GM23338 (cell line): ENCODE results near the gene INPP1. TPM values are rescaled to one million over a fixed set of nuclear protein-coding genes. Genes with fewer than 3 reads are reported as not detected.
A peak's percentile ranks its signal among the peaks of the same experiment; 100 is the strongest.

ENCODE experiments used
- ATAC-seq: fragments of 200-7000 bp; cut with Tn5 transposase; 3 replicates; pipeline ENCODE4 v1.9.1; 2020
- DNase-seq: peaks from one replicate; pipeline ENCODE4 v3.0.0-alpha.2; 2015; ENCODE audit warnings: low spot score
- H2AFZ ChIP-seq: fragments of 200-600 bp; sonication (generic); 2 replicates; pipeline ENCODE4 v1.8.0; 2016; ENCODE audit warnings: antibody characterized with exemption, mild to moderate bottlenecking, moderate library complexity
- H3F3A ChIP-seq: fragments of 200-600 bp; sonication (generic); replicated peaks from 2 replicates; pipeline ENCODE4 v1.8.0; 2017; ENCODE audit warnings: antibody characterized with exemption, mixed run types, low read depth
- H3K27ac ChIP-seq: fragments of 200-600 bp; sonication (generic); 2 replicates; pipeline ENCODE4 v1.6.1; 2016; ENCODE audit warnings: low read depth
- H3K27me3 ChIP-seq: fragments of 200-600 bp; sonication (generic); 2 replicates; pipeline ENCODE4 v1.8.0; 2016; ENCODE audit warnings: mild to moderate bottlenecking, mixed run types, moderate library complexity; ENCODE audit not compliant: insufficient read depth
- H3K36me3 ChIP-seq: fragments of 200-600 bp; sonication (generic); 2 replicates; pipeline ENCODE4 v1.8.0; 2016; ENCODE audit warnings: mild to moderate bottlenecking; ENCODE audit not compliant: insufficient read depth
- H3K4me1 ChIP-seq: fragments of 200-600 bp; sonication (generic); 2 replicates; pipeline ENCODE4 v1.8.0; 2016; ENCODE audit warnings: mild to moderate bottlenecking, moderate library complexity; ENCODE audit not compliant: insufficient read depth
- H3K4me2 ChIP-seq: fragments of 200-600 bp; sonication (generic); 2 replicates; pipeline ENCODE4 v1.7.1; 2017; ENCODE audit warnings: mixed run types
- H3K4me3 ChIP-seq: fragments of 200-600 bp; sonication (generic); 2 replicates; pipeline ENCODE4 v1.6.1; 2016; ENCODE audit warnings: mixed run types
- H3K79me2 ChIP-seq: fragments of 200-600 bp; sonication (generic); replicated peaks from 2 replicates; pipeline ENCODE4 v1.8.0; 2017; ENCODE audit warnings: mild to moderate bottlenecking; ENCODE audit not compliant: insufficient read depth
- H3K9me2 ChIP-seq: fragments of 200-600 bp; sonication (generic); 2 replicates; pipeline ENCODE4 v1.8.0; 2017; ENCODE audit not compliant: insufficient read depth
- H4K20me1 ChIP-seq: fragments of 200-600 bp; sonication (generic); replicated peaks from 2 replicates; pipeline ENCODE4 v1.8.0; 2017; ENCODE audit warnings: mild to moderate bottlenecking; ENCODE audit not compliant: insufficient read depth
- H3K27ac Mint-ChIP-seq: 2 replicates; pipeline ENCODE4 v1.8.0; 2020; ENCODE audit warnings: inconsistent platforms, mild to moderate bottlenecking, moderate library complexity, mixed read lengths
- H3K27me3 Mint-ChIP-seq: 3 replicates; pipeline ENCODE4 v1.8.0; 2022; ENCODE audit warnings: low read depth, mild to moderate bottlenecking, moderate library complexity, mixed read lengths, inconsistent platforms; ENCODE audit not compliant: insufficient read depth, poor library complexity
- H3K36me3 Mint-ChIP-seq: 3 replicates; pipeline ENCODE4 v1.8.0; 2021; ENCODE audit warnings: low read depth, mild to moderate bottlenecking, inconsistent platforms, moderate library complexity, mixed read lengths
- H3K4me1 Mint-ChIP-seq: 3 replicates; pipeline ENCODE4 v1.8.0; 2020; ENCODE audit warnings: mild to moderate bottlenecking, inconsistent platforms, mixed read lengths
- H3K4me3 Mint-ChIP-seq: 3 replicates; pipeline ENCODE4 v1.8.0; 2021; ENCODE audit warnings: moderate library complexity, mild to moderate bottlenecking, inconsistent platforms, mixed read lengths
- H3K9me3 Mint-ChIP-seq: 3 replicates; pipeline ENCODE4 v1.8.0; 2020; ENCODE audit warnings: moderate library complexity, mild to moderate bottlenecking, inconsistent platforms, mixed read lengths
- CREB1 ChIP-seq: fragments of 250-450 bp; sonication (Bioruptor Pico); IDR thresholded peaks from 2 replicates; pipeline ENCODE4 v1.5.0; 2020; ENCODE audit warnings: low read depth, mild to moderate bottlenecking, moderate library complexity
- EZH2 ChIP-seq: fragments of 200-600 bp; sonication (generic); IDR thresholded peaks from one replicate; pipeline ENCODE4 v1.8.0; 2017; ENCODE audit warnings: antibody characterized with exemption, mild to moderate bottlenecking, low read depth; ENCODE audit not compliant: unreplicated experiment
- EZH2phosphoT487 ChIP-seq: fragments of 200-600 bp; sonication (generic); IDR thresholded peaks from one replicate; pipeline ENCODE4 v1.8.1; 2018; ENCODE audit warnings: antibody characterized with exemption; ENCODE audit not compliant: unreplicated experiment
- JUNB ChIP-seq: IDR thresholded peaks from one replicate; pipeline ENCODE4 v1.6.1; 2016; ENCODE audit warnings: antibody characterized with exemption; ENCODE audit not compliant: unreplicated experiment
- POLR2AphosphoS5 ChIP-seq: IDR thresholded peaks from 2 replicates; pipeline ENCODE4 v1.6.1; 2016; ENCODE audit warnings: antibody characterized with exemption, low read depth
- STAT1 ChIP-seq: IDR thresholded peaks from one replicate; pipeline ENCODE4 v1.6.1; 2016; ENCODE audit warnings: antibody characterized with exemption; ENCODE audit not compliant: unreplicated experiment
- polyA plus RNA-seq: library from polyadenylated mRNA; unstranded; fragments of >200 nt; fragmentation: Nextera tagmentation; extraction: Ambion mirVana; gene quantifications from 2 replicates; pipeline ENCODE4 v1.2.1, GENCODE V29; 2016
- total RNA-seq: library from RNA; depleted of rRNA; stranded (reverse); fragments of >200 nt; shearing (Covaris generic); gene quantifications from 2 replicates; pipeline ENCODE4 v1.2.3, GENCODE V29; 2014
- TF ChIP-seq, protein P1 (sequence below), 2 experiments: fragments of 200-600 bp in 1 of 2; sonication (generic) in 1 of 2; conservative IDR thresholded peaks; 2 replicates each; pipeline versions ENCODE4 v1.5.1 to v1.6.1; 2016 to 2017; ENCODE audit warnings: antibody characterized with exemption in 2 of 2, low read depth in 2 of 2, mild to moderate bottlenecking in 2 of 2, moderate library complexity in 1 of 2
- TF ChIP-seq, protein P2 (sequence below): fragments of 250-450 bp; sonication (Bioruptor Pico); IDR thresholded peaks from 2 replicates; pipeline ENCODE4 v1.5.0; 2020; ENCODE audit warnings: mild to moderate bottlenecking, moderate library complexity
- TF ChIP-seq, protein P3 (sequence below): IDR thresholded peaks from one replicate; pipeline ENCODE4 v1.6.1; 2018; ENCODE audit warnings: antibody characterized with exemption; ENCODE audit not compliant: unreplicated experiment

The INPP1 gene
- total and polyA plus RNA-seq, 2 experiments from 2014 or later, result 2.6 to 6.5 TPM

DNA sequence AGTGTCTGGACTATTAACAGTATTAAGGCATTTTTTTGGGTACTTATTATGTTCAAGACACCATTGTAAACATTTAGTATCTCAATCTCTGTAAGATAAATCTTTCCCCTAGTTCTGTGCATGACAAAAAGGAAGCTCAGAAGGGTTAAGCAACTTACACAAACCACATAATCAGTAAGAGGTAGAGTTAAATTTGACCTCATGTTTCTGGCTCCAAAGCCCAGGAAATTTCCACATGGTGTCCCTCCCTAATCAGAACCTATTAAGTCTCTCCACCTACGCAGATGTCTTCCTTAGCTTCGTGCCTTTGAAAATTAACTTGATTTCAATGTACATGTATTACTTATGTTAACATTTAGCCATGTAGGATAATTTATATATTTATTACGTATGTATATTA is 66.8 kb downstream of the INPP1 start:
- H3K27ac ChIP-seq, result no peak overlapping the region
- no peaks in the 10 kb centered on the region for H3F3A ChIP-seq
- H3K36me3 Mint-ChIP-seq, result no peaks in the 10 kb centered on the region
- peaks cover 7% of the 10 kb centered on the region for H3K27me3 Mint-ChIP-seq
- no peaks in the 10 kb centered on the region for H3K36me3 ChIP-seq
- no peak for ATAC-seq
- no peak overlapping the region for H3K27ac Mint-ChIP-seq
- no peak overlapping the region for H3K4me3 ChIP-seq
- no peaks in the 10 kb centered on the region for H3K9me3 Mint-ChIP-seq
- H3K27me3 ChIP-seq, result peaks cover 48% of the 10 kb centered on the region
- no peaks in the 10 kb centered on the region for H4K20me1 ChIP-seq
- peaks cover 32% of the 10 kb centered on the region for H3K4me1 Mint-ChIP-seq
- H3K4me2 ChIP-seq, result no peak overlapping the region
- H2AFZ ChIP-seq, result no peak overlapping the region
- no peaks in the 10 kb centered on the region for H3K79me2 ChIP-seq
- no peak overlapping the region for H3K4me3 Mint-ChIP-seq
- no peaks in the 10 kb centered on the region for H3K9me2 ChIP-seq
- H3K4me1 ChIP-seq, result peaks cover 40% of the 10 kb centered on the region
- DNase-seq, result no peak
- TF ChIP-seq, protein P1, sequence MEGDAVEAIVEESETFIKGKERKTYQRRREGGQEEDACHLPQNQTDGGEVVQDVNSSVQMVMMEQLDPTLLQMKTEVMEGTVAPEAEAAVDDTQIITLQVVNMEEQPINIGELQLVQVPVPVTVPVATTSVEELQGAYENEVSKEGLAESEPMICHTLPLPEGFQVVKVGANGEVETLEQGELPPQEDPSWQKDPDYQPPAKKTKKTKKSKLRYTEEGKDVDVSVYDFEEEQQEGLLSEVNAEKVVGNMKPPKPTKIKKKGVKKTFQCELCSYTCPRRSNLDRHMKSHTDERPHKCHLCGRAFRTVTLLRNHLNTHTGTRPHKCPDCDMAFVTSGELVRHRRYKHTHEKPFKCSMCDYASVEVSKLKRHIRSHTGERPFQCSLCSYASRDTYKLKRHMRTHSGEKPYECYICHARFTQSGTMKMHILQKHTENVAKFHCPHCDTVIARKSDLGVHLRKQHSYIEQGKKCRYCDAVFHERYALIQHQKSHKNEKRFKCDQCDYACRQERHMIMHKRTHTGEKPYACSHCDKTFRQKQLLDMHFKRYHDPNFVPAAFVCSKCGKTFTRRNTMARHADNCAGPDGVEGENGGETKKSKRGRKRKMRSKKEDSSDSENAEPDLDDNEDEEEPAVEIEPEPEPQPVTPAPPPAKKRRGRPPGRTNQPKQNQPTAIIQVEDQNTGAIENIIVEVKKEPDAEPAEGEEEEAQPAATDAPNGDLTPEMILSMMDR (conservative IDR thresholded peaks at IDR 0.05; ENCODE audit: low read depth in 2 of 2), result no peak
- TF ChIP-seq CREB1 (CRISPR knock-in tag) (no peak), EZH2 (no peak), JUNB (no peak)

DNA sequence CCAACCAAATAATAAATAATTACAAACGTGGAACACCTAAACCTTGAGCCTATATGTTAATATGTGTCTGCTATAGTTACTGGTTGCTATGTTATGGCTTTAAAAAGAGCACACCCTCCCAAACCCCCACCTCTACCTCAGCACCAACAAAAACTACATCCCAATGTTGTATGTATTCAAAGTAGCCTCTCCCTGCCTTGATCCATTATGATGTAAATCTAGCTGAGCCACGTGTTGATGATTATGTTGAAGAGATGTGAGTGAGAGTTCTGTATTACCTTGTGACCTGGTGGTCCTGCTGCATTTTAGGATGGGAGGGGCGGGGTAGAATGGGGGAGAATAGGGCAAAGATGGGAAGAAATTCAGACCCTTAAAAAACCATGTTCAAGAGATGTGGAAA is 69.6 kb downstream of the INPP1 start:
- ATAC-seq, result peak; percentile 19
- H3K27me3 ChIP-seq, result peaks cover 22% of the 10 kb centered on the region
- no peak for TF ChIP-seq POLR2AphosphoS5
- TF ChIP-seq, protein P2, sequence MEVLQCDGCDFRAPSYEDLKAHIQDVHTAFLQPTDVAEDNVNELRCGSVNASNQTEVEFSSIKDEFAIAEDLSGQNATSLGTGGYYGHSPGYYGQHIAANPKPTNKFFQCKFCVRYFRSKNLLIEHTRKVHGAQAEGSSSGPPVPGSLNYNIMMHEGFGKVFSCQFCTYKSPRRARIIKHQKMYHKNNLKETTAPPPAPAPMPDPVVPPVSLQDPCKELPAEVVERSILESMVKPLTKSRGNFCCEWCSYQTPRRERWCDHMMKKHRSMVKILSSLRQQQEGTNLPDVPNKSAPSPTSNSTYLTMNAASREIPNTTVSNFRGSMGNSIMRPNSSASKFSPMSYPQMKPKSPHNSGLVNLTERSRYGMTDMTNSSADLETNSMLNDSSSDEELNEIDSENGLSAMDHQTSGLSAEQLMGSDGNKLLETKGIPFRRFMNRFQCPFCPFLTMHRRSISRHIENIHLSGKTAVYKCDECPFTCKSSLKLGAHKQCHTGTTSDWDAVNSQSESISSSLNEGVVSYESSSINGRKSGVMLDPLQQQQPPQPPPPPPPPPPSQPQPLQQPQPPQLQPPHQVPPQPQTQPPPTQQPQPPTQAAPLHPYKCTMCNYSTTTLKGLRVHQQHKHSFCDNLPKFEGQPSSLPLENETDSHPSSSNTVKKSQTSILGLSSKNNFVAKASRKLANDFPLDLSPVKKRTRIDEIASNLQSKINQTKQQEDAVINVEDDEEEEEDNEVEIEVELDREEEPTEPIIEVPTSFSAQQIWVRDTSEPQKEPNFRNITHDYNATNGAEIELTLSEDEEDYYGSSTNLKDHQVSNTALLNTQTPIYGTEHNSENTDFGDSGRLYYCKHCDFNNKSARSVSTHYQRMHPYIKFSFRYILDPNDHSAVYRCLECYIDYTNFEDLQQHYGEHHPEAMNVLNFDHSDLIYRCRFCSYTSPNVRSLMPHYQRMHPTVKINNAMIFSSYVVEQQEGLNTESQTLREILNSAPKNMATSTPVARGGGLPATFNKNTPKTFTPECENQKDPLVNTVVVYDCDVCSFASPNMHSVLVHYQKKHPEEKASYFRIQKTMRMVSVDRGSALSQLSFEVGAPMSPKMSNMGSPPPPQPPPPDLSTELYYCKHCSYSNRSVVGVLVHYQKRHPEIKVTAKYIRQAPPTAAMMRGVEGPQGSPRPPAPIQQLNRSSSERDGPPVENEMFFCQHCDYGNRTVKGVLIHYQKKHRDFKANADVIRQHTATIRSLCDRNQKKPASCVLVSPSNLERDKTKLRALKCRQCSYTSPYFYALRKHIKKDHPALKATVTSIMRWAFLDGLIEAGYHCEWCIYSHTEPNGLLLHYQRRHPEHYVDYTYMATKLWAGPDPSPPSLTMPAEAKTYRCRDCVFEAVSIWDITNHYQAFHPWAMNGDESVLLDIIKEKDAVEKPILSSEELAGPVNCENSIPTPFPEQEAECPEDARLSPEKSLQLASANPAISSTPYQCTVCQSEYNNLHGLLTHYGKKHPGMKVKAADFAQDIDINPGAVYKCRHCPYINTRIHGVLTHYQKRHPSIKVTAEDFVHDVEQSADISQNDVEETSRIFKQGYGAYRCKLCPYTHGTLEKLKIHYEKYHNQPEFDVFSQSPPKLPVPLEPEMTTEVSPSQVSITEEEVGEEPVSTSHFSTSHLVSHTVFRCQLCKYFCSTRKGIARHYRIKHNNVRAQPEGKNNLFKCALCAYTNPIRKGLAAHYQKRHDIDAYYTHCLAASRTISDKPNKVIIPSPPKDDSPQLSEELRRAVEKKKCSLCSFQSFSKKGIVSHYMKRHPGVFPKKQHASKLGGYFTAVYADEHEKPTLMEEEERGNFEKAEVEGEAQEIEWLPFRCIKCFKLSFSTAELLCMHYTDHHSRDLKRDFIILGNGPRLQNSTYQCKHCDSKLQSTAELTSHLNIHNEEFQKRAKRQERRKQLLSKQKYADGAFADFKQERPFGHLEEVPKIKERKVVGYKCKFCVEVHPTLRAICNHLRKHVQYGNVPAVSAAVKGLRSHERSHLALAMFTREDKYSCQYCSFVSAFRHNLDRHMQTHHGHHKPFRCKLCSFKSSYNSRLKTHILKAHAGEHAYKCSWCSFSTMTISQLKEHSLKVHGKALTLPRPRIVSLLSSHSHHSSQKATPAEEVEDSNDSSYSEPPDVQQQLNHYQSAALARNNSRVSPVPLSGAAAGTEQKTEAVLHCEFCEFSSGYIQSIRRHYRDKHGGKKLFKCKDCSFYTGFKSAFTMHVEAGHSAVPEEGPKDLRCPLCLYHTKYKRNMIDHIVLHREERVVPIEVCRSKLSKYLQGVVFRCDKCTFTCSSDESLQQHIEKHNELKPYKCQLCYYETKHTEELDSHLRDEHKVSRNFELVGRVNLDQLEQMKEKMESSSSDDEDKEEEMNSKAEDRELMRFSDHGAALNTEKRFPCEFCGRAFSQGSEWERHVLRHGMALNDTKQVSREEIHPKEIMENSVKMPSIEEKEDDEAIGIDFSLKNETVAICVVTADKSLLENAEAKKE (CRISPR knock-in tag), result no peak
- TF ChIP-seq, protein P3, sequence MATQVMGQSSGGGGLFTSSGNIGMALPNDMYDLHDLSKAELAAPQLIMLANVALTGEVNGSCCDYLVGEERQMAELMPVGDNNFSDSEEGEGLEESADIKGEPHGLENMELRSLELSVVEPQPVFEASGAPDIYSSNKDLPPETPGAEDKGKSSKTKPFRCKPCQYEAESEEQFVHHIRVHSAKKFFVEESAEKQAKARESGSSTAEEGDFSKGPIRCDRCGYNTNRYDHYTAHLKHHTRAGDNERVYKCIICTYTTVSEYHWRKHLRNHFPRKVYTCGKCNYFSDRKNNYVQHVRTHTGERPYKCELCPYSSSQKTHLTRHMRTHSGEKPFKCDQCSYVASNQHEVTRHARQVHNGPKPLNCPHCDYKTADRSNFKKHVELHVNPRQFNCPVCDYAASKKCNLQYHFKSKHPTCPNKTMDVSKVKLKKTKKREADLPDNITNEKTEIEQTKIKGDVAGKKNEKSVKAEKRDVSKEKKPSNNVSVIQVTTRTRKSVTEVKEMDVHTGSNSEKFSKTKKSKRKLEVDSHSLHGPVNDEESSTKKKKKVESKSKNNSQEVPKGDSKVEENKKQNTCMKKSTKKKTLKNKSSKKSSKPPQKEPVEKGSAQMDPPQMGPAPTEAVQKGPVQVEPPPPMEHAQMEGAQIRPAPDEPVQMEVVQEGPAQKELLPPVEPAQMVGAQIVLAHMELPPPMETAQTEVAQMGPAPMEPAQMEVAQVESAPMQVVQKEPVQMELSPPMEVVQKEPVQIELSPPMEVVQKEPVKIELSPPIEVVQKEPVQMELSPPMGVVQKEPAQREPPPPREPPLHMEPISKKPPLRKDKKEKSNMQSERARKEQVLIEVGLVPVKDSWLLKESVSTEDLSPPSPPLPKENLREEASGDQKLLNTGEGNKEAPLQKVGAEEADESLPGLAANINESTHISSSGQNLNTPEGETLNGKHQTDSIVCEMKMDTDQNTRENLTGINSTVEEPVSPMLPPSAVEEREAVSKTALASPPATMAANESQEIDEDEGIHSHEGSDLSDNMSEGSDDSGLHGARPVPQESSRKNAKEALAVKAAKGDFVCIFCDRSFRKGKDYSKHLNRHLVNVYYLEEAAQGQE, result no peak
- TF ChIP-seq STAT1, result no peak
- no peak for TF ChIP-seq EZH2phosphoT487

More for the DNA sequence above, 69.6 kb downstream of the INPP1 start:
- DNase-seq, result peak; percentile 71
- Histone ChIP-seq H2AFZ (peak overlapping the region; percentile 41; the same call in 1 of the 2 replicates), H3F3A (no peaks in the 10 kb centered on the region), H3K4me1 (peaks cover 30% of the 10 kb centered on the region), H3K9me2 (no peaks in the 10 kb centered on the region), H3K36me3 (no peaks in the 10 kb centered on the region), H4K20me1 (no peaks in the 10 kb centered on the region), H3K79me2 (no peaks in the 10 kb centered on the region), H3K4me3 (no peak overlapping the region), H3K4me2 (peak overlapping the region; percentile 19), H3K27ac (no peak overlapping the region)
- peaks cover 27% of the 10 kb centered on the region for H3K4me1 Mint-ChIP-seq
- peak overlapping the region; percentile 6; the same call in 1 of the 3 replicates for H3K4me3 Mint-ChIP-seq
- no peaks in the 10 kb centered on the region for H3K36me3 Mint-ChIP-seq
- no peak overlapping the region for H3K27ac Mint-ChIP-seq
- H3K9me3 Mint-ChIP-seq, result no peaks in the 10 kb centered on the region
- H3K27me3 Mint-ChIP-seq, result peaks cover 7% of the 10 kb centered on the region
